ENCODE results near the gene MLN.

The MLN gene, protein sequence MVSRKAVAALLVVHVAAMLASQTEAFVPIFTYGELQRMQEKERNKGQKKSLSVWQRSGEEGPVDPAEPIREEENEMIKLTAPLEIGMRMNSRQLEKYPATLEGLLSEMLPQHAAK

DNA sequence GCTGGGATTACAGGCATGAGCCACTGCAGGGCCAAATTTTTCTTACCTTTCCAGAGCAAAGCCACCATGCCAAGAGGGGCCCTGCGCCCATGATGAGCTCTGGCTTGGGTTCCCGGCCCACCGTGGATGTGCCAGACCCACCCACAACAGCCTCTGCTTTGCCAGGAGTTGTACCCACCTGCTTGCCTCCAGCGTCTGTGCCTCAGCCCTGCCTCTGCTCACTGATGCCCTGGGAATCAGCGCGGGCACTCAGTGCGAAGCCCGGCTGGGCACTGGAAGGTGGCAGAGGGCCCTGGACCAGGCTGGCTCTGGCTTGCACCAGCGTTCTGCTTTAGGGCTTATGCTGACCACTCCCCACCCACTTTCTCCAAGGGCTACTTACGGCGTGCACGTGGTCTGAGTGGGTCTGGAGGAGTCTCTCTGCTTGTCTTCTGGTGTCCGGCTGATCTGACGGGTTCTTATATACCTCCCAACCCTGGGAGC is at the start of gene MLN:
Gene MLN (minus strand): TSS at position 433 of the 483 bp plus-strand sequence. CDS start 2,840 bp downstream, outside the sequence.
- DNase-seq (ENCODE audit: low read depth in 2 of 2): no peak

DNA sequence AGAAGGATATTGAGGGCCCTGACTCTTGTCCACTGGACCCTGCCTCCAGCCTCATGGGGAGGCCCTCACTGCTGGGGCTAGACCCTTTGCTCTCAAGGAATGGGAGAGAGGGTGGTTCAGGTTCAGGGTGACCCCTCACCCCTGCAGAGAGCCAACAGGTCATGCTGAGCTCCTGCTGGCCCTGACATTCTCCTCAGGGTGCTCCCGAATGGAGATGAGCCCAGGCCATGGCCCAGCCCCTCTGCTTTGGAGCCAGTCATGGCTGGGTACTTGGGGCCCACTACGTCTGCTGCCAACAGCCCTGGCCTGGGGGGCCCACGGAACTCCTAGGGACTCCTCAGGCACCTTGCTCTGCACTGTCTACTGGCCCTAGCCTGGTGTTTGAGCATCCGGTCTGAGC is 49.2 kb upstream of the MLN start:
- no peak for DNase-seq (ENCODE audit: low read depth in 2 of 2)

DNA sequence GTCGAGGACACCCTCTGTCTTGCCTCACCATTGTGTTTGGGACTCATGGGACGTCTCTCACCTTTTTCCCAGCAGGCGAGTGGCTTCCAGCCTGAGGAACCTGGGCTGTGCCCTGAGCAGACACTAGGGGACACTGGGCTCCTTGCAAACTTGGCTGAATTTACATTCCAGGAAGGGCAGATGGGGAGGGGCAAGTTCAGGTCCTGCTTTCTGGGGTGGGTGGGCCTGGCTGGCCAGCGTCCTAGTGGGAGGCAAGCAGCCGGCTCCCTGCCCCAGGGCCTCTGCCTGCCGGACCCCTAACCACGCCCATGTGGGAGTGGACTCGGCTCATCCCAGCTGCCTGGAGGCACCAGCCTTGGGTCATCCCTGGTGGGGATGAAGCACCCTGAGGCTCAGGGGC is 48.2 kb upstream of the MLN start:
- no peak for DNase-seq (ENCODE audit: low read depth in 2 of 2)

DNA sequence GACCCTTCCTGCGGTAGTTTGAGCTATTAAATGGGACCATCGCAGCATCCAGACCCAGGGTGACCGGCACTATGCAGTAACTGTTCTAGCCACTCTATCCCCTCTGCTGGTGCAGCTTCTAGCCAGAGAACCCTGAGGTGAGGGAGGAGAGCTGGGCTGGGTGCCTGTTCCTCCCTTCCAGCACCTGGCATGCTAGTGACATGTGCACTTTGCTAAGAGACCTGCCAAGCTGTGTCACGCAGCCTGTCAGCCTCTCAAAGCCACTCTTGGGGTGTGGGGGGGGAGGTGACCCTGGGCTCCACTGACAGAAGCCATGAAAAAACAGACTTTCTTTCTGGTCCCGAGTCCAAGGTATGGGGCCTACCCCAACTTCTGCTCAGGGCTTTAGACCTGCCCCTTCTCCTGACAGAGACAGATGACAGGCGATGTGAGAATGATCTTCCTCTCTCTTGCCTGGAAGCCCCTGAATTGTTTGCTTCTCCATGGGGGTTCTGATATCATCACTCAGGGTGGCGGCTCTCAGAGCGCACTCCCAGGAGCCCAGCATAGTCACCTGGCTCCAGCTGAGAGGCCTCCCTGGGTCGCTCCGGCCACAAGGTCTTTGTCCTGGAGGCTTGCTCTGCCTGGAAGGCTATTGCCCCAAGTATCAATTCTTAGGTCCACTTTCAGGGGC is 47.2 kb upstream of the MLN start:
- no peak for DNase-seq (ENCODE audit: low read depth in 2 of 2)

DNA sequence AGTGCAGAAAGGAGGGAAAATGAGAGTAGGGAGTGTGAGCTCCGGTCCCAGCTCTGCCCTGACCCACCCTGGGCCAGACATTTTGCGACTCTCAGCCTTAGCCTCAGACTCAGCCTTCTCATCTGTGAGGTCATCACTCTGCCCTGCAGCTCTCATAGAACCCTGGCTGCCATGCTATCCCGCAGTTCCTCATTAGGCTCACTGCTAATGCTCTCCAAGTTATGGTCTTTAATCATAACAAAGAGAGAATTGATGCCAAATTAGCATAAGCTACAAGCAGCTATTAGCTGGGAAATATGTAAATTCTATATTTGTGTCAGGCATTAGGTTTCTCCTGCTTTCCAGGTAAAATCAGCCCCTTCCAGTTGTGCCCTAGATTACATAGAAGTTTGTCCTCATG is 46.5 kb upstream of the MLN start:
- DNase-seq (ENCODE audit: low read depth in 2 of 2): no peak

DNA sequence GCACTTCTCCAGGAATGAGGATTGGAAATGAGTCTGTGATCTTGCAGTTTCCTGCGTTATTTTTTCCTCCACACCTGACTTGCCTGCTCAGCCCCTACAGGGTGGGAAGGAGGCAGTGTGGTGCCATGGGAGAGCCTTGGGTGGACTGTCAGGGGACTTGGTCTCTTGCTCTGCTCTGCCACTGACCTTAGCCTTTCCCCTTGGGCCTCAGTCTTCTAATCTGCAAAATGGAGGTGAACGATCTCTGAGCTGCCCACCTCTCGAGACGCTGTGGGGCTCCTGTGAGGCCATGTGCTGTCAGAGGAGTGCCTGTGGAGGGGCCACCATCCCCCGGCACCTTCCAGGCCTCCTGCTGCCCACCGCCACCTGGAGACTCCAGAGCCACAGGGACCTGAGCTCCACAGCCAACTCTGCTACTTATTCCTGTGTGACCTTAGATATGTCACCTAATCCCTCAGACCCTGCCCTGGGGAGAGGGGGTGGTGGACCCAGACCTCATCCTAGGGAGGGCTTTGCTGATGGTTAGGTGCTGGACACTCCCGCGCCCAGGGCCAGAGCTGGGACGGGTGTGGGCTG is 45.8 kb upstream of the MLN start:
- no peak for DNase-seq (ENCODE audit: low read depth in 2 of 2)

DNA sequence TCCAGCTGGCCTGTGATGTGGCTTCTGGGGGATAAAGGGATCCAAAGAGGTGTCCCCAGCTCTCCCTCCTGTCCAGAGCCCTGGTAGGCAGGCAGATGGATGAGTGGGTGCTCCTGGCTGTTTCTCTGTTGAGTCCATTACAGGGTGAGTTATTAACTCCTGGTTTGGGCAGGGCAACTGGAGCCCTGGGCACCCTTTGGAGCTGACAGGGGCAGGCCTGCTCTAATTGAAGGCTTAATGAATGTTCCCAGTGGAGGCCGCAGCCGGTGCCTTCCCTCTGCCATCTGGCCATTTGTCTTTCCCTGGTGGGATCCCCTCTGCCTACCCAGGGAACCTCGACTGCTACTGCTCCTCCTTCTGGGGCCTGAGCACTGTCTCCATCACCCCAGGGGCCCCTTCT is 44.7 kb upstream of the MLN start:
- no peak for DNase-seq (ENCODE audit: low read depth in 2 of 2)

DNA sequence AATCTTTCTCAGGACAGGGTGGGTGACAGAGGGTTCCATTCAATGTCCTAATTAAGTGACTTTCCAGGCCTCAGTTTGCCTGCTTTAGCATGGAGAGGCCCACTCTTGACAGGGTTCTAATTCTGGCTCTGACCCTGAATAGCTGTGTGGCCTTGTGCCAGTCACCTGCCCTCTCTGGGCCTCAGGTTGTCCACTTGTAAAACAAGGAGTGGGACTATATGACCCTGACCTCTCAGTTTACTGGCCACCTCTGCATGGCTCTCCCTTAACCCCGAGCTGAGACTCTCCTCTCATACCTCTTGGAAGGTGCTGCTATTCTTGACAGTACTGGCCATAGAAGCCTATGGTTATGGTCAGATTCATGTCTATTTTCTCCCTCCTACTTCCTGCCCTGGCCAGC is 44.1 kb upstream of the MLN start:
- no peak for DNase-seq (ENCODE audit: low read depth in 2 of 2)

DNA sequence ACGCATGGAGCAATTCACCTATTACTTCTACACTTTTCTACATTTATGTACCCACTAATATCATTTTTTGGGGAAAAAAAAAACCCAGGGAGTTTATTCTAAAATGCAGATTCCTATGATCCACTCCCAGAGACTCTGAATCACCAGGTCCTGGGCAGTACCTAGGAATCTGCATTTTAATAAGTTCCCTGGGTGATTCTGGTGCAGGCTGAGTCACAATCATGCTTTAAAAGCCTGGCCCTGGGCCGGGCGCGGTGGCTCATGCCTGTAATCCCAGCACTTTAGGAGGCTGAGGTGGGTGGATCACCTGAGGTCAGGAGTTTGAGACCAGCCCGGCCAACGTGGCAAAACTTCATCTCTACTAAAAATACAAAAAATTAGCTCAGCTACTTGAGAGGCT is 43.3 kb upstream of the MLN start:
- DNase-seq (ENCODE audit: low read depth in 2 of 2): no peak

DNA sequence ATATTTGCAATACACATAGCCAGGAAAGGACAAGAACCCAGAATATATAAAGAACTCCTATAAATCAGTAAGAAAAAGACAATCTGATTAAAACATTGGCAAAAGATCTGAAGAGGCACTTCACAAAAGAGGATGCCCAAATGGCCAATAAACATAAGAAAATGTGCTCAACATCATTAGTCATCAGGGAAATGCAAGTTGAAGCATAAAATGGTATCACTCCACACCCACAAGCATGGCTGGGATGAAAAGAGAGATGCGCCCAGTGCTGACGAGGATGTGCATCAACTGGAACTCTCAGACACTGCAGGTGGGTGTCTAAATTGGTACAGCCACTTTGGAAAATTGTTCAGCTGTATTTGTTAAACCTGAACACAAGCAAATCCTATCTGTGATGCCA is 42.4 kb upstream of the MLN start:
- no peak for DNase-seq (ENCODE audit: low read depth in 2 of 2)

DNA sequence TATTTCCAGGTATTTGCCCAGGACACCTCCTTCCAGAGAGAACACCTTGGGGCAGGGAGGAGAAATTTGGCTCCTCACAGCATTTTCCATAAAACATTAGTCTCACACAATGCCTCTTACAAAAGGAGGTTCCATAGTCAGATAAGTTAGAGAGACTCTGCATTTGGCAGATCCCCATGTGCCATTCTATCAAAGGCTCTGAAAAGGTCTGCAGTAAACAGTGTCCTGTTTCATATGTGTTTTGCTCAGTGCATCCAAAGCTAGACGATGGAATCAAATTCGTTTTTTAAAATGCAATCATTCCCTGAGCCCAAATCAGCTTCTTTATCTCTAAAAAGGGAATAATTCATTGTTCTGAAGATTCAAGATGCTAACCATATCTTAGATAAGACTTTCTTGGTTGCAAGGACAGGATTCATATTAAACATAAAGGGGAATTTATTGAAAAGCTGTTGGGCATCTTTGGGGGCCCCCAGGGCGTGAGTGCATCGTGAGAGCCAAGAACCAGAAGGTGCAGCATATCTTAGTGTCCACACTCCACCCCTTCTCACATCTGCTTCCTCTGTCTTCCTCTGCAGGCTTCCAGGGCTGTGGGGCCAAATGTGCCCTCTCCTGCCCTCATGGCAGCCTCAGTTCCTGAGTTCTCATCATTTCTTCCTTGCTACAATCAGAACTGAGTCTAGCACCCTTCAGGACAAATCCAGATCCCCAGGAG is 41.4 kb upstream of the MLN start:
- no peak for DNase-seq (ENCODE audit: low read depth in 2 of 2)

DNA sequence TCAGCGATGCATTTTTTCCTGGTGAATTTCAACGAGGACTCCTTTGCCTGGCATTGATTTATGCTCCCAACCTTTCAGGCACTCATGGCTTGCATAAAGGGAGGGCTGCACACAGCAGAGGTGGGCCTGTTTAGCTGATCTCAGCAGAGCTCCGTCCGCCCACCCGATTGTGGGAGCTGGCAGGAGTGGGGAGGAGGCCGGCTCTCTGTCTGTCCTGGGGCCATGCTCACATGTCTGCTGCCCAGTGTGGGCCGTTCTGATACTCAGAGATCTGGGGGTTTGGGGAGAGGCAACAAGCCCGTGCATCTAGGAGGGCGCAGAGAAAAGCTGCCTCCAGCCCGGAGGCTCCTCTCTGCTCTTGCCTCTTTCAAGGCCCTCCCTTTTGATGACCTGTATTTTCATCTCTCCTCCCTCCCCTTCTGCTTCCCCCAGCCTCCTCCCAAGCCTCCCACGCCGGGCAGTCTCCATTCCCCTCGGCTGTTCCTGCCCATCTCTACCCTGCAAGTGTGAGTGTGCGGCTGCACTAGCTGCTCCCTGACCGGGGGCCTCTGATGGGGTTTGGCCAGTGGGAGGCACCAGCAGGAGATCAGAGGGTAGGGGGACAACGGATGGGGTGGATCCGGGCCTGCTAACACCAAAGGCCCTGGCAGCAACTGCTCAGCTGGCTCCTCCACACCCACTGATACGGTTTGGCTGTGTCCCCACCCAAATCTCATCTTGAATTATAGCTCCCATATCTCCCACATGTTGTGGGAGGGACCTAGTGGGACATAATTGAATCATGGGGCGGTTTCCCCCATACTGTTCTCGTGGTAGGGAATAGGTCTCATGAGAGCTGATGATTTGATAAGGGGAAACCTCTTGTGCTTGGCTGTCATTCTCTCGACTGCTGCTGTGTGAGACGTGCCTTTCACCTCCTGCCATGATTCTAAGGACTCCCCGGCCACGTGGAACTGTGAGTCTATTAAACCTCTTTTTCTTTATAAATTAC is 39.6 kb upstream of the MLN start:
- DNase-seq (ENCODE audit: low read depth in 2 of 2): no peak

DNA sequence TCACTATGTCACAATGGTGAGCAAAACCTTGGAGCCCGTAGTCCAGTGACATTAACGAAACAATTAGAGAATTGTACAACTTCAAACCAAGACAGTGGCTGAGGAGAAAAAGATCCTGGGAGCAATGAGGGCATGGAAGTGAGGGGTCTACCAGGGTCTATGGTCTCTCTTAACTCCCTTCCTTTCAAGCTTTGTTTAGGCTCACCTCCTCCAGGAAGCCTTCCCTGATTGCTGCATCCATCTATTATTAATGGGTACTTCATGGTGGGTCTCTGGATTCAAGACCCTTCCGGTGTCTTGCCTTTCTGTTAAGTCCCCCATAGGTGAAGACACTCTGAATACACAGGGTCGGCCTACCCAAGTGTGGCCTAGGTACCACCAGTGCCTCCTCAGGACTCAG is 38.1 kb upstream of the MLN start:
- no peak for DNase-seq (ENCODE audit: low read depth in 2 of 2)

DNA sequence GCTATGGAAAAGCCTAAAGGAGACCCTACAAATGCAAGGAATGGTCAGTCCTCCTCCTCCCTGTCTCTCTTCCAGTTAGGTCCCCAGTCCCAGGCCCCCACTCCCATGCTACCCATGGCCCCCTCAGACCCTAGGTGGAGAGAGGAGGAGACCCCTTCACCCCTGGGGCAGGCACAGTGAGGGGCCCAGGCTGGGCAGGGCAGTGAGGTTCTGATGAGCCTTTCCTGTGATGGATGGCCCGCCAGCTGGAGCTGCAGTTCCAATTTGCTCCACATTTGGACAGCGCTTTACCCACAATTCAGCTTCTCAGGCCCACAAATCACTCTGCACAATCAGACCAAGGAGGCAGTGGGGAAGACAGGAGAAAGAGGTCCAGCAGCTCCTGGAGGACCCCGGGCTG is 37.3 kb upstream of the MLN start:
- DNase-seq (ENCODE audit: low read depth in 2 of 2): no peak

DNA sequence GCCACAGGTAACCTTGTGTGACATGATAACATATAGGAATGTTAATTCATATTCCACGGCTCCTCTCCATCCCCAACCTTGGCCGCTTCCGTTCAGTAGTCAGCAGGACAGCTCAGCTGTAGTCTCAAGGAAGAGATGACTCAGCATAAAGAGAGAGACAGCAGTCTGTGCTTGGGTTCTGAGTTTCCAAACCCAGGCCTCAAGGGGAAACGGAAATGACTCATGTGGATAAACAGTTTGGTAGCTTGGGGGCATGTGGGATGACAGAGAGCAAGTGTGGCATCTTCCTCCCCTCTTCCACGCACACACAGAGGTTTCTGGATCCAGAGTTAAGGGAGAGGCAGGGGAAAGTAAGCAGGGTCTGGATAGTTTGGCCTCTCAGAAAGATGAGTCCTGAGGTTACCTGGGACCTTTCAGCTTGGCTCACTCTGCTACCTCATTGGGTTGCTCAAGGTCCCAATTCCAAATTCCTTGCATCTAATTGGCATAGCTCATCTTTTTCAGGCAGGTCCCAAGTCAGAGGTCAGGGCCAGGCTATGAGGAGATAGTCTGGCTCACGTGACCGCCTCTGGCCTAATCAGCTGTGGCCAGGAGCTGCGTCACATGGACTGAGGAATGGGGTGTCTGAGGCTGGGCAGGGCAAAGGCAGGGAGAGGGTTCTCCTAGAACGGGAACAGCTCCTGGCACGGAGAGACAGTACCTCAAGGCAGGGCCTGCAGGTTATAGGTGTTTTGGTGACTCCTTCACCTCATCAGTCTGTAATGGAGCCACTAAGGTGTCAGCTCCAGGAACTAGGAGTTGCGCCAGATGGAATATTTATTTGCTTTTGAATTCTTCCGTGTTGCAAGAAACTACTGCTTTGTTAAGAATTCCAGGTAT is 36.5 kb upstream of the MLN start:
- no peak for DNase-seq (ENCODE audit: low read depth in 2 of 2)

DNA sequence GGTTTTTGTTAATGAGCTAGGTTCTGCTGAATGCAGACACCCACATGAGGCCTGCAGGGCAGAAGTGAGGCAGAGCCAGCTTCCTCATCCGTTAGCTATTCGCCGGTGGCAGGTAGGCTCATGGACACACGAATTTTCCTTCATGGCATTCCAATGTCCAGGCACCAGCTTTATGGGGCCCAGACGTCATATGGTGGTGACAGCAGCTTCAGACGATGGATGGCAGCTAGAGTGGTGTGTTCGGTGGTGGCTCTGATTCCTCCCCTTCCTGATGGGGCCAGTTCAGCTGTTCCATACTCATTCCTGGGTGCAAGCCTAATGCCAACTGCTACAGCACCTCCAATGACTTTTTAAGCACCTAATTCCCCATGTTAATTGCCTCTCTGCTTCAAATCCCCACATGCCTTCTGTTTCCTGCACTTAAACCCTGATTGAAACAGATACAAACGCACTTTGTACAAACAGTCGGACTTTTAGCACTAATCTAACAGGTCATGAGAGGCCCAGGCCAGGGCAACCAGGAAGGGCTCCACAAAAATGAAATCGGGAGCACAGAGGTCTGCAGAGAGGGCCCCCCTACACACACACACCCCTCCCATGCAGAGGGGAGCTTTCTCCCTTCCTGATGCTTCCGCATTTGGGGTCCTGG is 35.7 kb upstream of the MLN start:
- DNase-seq (ENCODE audit: low read depth in 2 of 2): no peak

DNA sequence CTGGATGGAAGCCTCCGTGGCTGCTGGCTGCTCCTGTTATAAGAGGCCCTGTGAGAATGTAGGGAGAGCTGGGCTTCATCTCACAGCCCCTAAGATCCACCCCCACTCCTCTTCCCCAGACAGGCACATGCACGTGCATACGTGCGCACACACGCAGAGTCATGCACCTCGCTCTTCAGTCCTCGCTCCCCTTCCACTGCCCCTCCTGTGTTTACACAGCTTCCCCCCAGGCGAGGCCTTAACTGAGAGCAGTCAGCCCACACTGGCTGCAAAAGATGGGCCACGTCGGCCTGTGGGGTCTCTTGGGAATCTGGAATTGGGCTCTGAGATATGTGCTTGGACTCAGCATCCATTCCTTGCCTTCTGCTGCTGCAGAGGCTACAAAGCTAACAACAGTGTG is 35.2 kb upstream of the MLN start:
- DNase-seq (ENCODE audit: low read depth in 2 of 2): no peak

DNA sequence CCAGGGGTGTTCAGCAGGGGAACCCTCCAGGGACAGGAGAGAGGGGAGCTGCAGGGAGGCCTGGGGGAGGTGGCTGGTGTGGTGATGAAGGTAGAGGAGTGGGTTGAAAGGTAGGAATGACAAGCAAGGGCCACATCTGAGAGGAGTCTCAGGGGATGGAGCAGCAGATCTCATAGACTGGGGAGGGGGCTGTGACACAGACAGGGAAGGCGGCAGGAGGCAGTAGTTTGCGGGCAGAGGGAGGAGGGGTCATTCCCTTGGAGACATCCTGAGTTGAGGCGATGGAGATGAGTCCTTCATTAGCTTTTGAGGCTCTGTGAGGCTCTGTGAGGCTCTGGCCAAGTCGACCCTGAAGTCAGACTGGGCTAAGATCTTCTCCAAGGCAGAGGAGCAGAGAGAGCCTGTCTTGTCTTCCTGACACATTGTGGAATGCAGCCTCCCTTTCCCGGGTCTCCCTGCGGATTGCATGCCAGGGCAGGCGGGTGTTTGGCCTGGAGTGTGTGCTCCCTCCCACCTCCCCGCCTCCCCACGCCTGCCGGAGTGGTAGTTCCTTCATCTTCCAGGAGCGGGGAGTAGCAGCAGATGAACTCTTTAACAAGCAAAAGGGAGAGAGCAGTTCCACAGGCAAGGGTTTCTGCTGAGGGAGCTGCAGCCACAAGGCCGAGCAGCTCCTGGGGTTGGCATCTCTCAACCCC is 34.3 kb upstream of the MLN start:
- no peak for DNase-seq (ENCODE audit: low read depth in 2 of 2)

DNA sequence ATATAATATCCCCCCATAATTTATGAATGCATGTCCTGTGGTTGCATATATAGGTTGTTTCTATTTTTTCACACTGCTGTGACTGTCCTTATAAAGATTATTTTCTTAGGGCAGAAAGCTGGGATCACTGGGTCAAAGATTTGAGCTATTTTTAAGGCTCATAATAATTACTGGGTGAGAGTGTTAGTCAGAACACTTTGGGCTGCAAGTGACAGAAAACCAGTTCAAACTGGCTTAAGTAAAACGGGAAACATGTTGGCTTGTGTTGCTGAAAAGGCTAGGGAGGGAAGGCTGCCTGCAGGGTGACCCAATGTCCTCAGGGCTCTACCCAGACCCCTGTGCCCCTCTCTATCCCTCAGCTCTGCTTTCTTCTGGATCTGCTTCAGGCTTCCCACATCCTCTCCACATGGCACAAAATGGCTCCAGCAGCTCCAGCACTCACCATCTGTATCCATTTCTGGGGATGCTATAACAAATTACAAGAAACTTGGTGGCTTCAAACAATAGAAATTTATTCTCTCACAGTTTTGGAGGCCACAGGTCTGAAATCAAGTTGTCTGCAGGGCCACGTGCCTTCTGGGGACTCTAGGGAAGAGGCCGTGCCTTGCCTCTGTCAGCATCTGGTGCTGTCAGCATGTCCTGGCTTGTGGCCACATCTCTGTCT is 33.1 kb upstream of the MLN start:
- DNase-seq (ENCODE audit: low read depth in 2 of 2): no peak

Measured in stimulated activated CD4-positive, alpha-beta T cell treated with anti-CD3 and anti-CD28 coated beads, Interleukin-1b, Interleukin-23, amount 100 ng/mL, for 1 hour (primary cell).